ENCODE measurements around the gene TRIM71. TPM values are rescaled to one million over a fixed set of nuclear protein-coding genes. Genes with fewer than 3 reads are reported as not detected.
A peak's percentile ranks its signal among the peaks of the same experiment; 100 is the strongest.

The TRIM71 gene
- total RNA-seq, 1 experiment from 2014 or later, result 376 TPM

DNA sequence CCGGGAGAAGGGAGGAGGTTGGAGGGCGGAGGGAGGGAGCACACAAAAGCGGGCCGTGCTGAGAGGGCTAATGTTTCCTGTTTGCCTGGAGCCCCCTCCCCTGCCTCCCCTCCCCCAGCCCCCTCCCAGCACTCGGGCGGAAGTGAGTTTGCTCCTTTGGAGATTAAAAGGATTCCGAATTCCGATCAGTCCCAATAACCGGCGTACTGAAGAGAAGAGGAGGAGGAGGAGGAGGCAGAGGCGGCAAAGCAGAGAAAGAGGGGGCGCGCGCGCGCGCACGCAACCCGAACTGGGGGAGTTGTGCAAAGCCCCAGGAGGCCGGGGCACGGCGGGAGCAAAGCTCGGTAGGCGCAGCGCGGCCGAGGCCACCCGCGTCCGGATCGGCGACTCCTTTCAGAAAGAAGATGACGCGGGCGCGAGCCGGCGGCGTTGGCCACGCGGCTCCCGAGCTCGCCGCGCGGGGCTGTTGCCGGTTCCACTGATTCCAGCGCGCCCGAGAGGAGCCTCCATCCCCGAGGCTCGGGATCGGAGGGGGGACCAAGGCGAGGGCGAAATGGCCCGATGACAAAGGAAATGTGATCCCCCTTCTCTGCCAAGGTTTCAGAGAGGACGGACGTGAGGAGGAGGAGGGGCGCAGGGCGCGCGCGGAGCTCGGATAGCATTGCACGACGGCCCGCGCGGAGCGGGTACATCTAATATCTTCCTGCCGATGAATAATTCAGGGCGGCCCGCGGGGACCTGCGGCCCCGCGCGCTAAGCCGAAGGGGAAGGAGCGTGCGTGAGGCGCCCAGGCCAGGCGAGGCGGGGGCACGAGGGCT, 1.1 kb upstream of the TRIM71 start:
- Histone ChIP-seq H2AK5ac (ENCODE audit: insufficient read length, low read length) (no peak overlapping the region), H4K91ac (ENCODE audit: insufficient read length, low read depth, low read length) (no peak overlapping the region), H3K23me2 (ENCODE audit: insufficient read length, low read depth, low read length, poor library complexity, severe bottlenecking) (peaks cover 20% of the 10 kb centered on the region), H2BK120ac (ENCODE audit: low read depth, low read length, poor library complexity, severe bottlenecking) (no peak overlapping the region), H2BK12ac (ENCODE audit: insufficient read length, low read depth, low read length) (no peak overlapping the region), H3K56ac (ENCODE audit: insufficient read length, low read depth, low read length) (no peak overlapping the region), H4K8ac (replicated peaks; ENCODE audit: insufficient read length, low read depth, low read length) (no peak overlapping the region), H2BK20ac (ENCODE audit: low read depth, low read length, poor library complexity, severe bottlenecking) (no peak overlapping the region), H3K4me2 (ENCODE audit: insufficient read depth, insufficient read length, low read length) (peak overlapping the region; percentile 94), H4K20me1 (ENCODE audit: control insufficient read depth, insufficient read depth, insufficient read length) (no peaks in the 10 kb centered on the region), H2BK15ac (ENCODE audit: low read depth, low read length) (no peak overlapping the region), H3K9ac (ENCODE audit: extremely low read depth, insufficient read length, low read length) (peak overlapping the region; percentile 94), H3K18ac (ENCODE audit: insufficient read length, low read depth, low read length) (peak overlapping the region; percentile 29), H3K27me3 (ENCODE audit: insufficient read depth, low read length) (no peaks in the 10 kb centered on the region), H3K14ac (ENCODE audit: insufficient read depth, low read length) (peak overlapping the region; percentile 80; the same call in 1 of the 2 replicates), H3K4me1 (ENCODE audit: insufficient read depth, low read length) (peaks cover 9% of the 10 kb centered on the region; the same call in 1 of the 2 replicates), H3K79me1 (ENCODE audit: insufficient read depth, low read depth, low read length, poor library complexity, severe bottlenecking) (no peaks in the 10 kb centered on the region), H3K9me3 (ENCODE audit: control insufficient read depth, low read depth, low read length) (no peaks in the 10 kb centered on the region), H2AFZ (ENCODE audit: low read length) (no peak overlapping the region), H2BK5ac (ENCODE audit: insufficient read length, low read length) (no peak overlapping the region), H3K79me2 (ENCODE audit: insufficient read depth, low read length) (peaks cover 55% of the 10 kb centered on the region), H3K23ac (ENCODE audit: insufficient read length, low read depth, low read length) (no peak overlapping the region), H3K27ac (ENCODE audit: insufficient read length, low read depth, low read length) (peak overlapping the region; percentile 64), H3T11ph (ENCODE audit: low read length) (no peak overlapping the region), H3K4ac (ENCODE audit: low read depth, low read length) (no peak overlapping the region), H4K5ac (ENCODE audit: insufficient read length, low read depth, low read length) (no peak overlapping the region)
- Mint-ChIP-seq H3K4me1 (peaks cover 40 to 44% of the 10 kb centered on the region in 2 experiments), H3K9me3 (peaks cover 10 to 17% of the 10 kb centered on the region in 2 experiments; a peak in 4 of 5 replicates), H3K27ac (peak overlapping the region; percentile 99 to 100 (median 100)), H3K27me3 (ENCODE audit: low read depth) (peaks cover 3% of the 10 kb centered on the region; the same call in 1 of the 2 replicates), H3K36me3 (ENCODE audit: insufficient read depth in 1 of 3, low read depth in 3 of 3) (peaks cover 39 to 44% (median 41%) of the 10 kb centered on the region in 3 experiments), H3K4me3 (peak overlapping the region; percentile 96 to 98)
- TF ChIP-seq, protein P1, sequence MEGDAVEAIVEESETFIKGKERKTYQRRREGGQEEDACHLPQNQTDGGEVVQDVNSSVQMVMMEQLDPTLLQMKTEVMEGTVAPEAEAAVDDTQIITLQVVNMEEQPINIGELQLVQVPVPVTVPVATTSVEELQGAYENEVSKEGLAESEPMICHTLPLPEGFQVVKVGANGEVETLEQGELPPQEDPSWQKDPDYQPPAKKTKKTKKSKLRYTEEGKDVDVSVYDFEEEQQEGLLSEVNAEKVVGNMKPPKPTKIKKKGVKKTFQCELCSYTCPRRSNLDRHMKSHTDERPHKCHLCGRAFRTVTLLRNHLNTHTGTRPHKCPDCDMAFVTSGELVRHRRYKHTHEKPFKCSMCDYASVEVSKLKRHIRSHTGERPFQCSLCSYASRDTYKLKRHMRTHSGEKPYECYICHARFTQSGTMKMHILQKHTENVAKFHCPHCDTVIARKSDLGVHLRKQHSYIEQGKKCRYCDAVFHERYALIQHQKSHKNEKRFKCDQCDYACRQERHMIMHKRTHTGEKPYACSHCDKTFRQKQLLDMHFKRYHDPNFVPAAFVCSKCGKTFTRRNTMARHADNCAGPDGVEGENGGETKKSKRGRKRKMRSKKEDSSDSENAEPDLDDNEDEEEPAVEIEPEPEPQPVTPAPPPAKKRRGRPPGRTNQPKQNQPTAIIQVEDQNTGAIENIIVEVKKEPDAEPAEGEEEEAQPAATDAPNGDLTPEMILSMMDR (conservative IDR thresholded peaks at IDR 0.05), result no peak
- DNase-seq, result peak; percentile 95
- no CpG with 5 or more reads among the region's 85 CpGs for WGBS (ENCODE audit: extremely low coverage, insufficient read length, low lambda C conversion rate)
